ENCODE measurements around the gene ELF1.

GRCh38 chr13:40993987-40994386, 25.1 kb downstream of the ELF1 start:
- no peak for TF ChIP-seq FOS (IDR thresholded peaks at IDR 0.05; ENCODE audit: low read depth, low read length)
- TF ChIP-seq CTCF (conservative IDR thresholded peaks at IDR 0.05; ENCODE audit: low read depth, low read length), result no peak
- TF ChIP-seq, protein P1, sequence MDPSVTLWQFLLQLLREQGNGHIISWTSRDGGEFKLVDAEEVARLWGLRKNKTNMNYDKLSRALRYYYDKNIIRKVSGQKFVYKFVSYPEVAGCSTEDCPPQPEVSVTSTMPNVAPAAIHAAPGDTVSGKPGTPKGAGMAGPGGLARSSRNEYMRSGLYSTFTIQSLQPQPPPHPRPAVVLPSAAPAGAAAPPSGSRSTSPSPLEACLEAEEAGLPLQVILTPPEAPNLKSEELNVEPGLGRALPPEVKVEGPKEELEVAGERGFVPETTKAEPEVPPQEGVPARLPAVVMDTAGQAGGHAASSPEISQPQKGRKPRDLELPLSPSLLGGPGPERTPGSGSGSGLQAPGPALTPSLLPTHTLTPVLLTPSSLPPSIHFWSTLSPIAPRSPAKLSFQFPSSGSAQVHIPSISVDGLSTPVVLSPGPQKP (IDR thresholded peaks at IDR 0.05; ENCODE audit: borderline replicate concordance, low read depth, low read length), result no peak
- TF ChIP-seq POLR2A (IDR thresholded peaks at IDR 0.05; ENCODE audit: low read depth, low read length), result no peak
- TF ChIP-seq BHLHE40 (IDR thresholded peaks at IDR 0.05; ENCODE audit: low read depth, low read length), result no peak
- no peak for TF ChIP-seq SMC3 (IDR thresholded peaks at IDR 0.05; ENCODE audit: low read depth, low read length)
- TF ChIP-seq RAD21 (IDR thresholded peaks at IDR 0.05; ENCODE audit: low read length), result no peak
